OCI-LY7 (cell line): ENCODE measurements around the gene PC. TPM values are rescaled to one million over a fixed set of nuclear protein-coding genes. Genes with fewer than 3 reads are reported as not detected.

ENCODE experiments used
- BruUV-seq: library from RNA; stranded (reverse); fragments of 400-500 nt; replicated peaks from 2 replicates; lab custom pipeline; 2021; lab: Mats Ljungman, UMichigan
- CTCF ChIA-PET: fragments of 300-600 bp; sonication (Branson Sonifier 250); formaldehyde crosslinking; loops from one replicate; lab custom pipeline; 2022; ENCODE audit warnings: antibody characterized with exemption; ENCODE audit not compliant: unreplicated experiment; lab: Charles Lee
- POLR2A ChIA-PET: fragments of 300-600 bp; sonication (Branson Sonifier 250); formaldehyde crosslinking; loops from one replicate; lab custom pipeline; 2022; ENCODE audit warnings: antibody characterized with exemption; lab: Charles Lee
- DNase-seq: peaks from one replicate; pipeline ENCODE4 v3.0.0-alpha.2; 2015; ENCODE audit warnings: low spot score
- H2AFZ ChIP-seq: fragments of 200-600 bp; sonication (generic), shearing (Covaris generic); 2 replicates; pipeline ENCODE4 v1.6.1; 2014; ENCODE audit warnings: mild to moderate bottlenecking, antibody characterized with exemption, low read length, moderate library complexity
- H3K27ac ChIP-seq: fragments of 200-600 bp; sonication (generic); 2 replicates; pipeline ENCODE4 v1.5.1; 2014; ENCODE audit warnings: mixed run types, low read depth, mild to moderate bottlenecking, moderate library complexity, low read length, inconsistent platforms; ENCODE audit not compliant: poor library complexity, severe bottlenecking
- H3K36me3 ChIP-seq: fragments of 200-600 bp; sonication (generic); 2 replicates; pipeline ENCODE4 v1.6.1; 2014; ENCODE audit warnings: mild to moderate bottlenecking, antibody characterized with exemption, low read length, moderate library complexity, mixed read lengths; ENCODE audit not compliant: insufficient read depth
- H3K4me1 ChIP-seq: fragments of 200-600 bp; sonication (generic); 2 replicates; pipeline ENCODE4 v1.5.1; 2014; ENCODE audit warnings: mild to moderate bottlenecking, low read length; ENCODE audit not compliant: insufficient read depth, poor library complexity, severe bottlenecking
- H3K4me2 ChIP-seq: fragments of 200-600 bp; sonication (generic); 2 replicates; pipeline ENCODE4 v1.6.1; 2014; ENCODE audit warnings: mild to moderate bottlenecking, low read length
- H3K4me3 ChIP-seq: fragments of 200-600 bp; sonication (generic); 2 replicates; pipeline ENCODE4 v1.5.1; 2014; ENCODE audit warnings: mild to moderate bottlenecking, low read depth, low read length; ENCODE audit not compliant: poor library complexity, severe bottlenecking
- H3K79me2 ChIP-seq: fragments of 200-600 bp; sonication (generic); 2 replicates; pipeline ENCODE4 v1.6.1; 2016; ENCODE audit warnings: low read depth, mild to moderate bottlenecking, low read length, moderate library complexity, mixed read lengths; ENCODE audit not compliant: insufficient read depth
- H3K9me2 ChIP-seq: fragments of 200-600 bp; sonication (generic); 2 replicates; pipeline ENCODE4 v1.6.1; 2016; ENCODE audit warnings: mild to moderate bottlenecking, low read length, mixed read lengths; ENCODE audit not compliant: insufficient read depth
- H3K9me3 ChIP-seq: fragments of 200-600 bp; sonication (generic); 2 replicates; pipeline ENCODE4 v1.6.1; 2014; ENCODE audit warnings: mild to moderate bottlenecking, mixed run types, low read length, mixed read lengths
- H4K20me1 ChIP-seq: fragments of 200-600 bp; sonication (generic); 2 replicates; pipeline ENCODE4 v1.6.1; 2014; ENCODE audit warnings: mild to moderate bottlenecking, antibody characterized with exemption, low read length, moderate library complexity, mixed read lengths; ENCODE audit not compliant: insufficient read depth
- EZH2phosphoT487 ChIP-seq: fragments of 200-600 bp; sonication (generic); IDR thresholded peaks from 2 replicates; pipeline ENCODE4 v1.6.1; 2018; ENCODE audit warnings: low read depth, borderline replicate concordance, mild to moderate bottlenecking, mixed run types, antibody characterized with exemption, low read length, moderate library complexity, mixed read lengths
- intact Hi-C: fragments of 100-400 bp; cut with micrococcal nuclease; formaldehyde crosslinking; loops from one replicate; pipeline ENCODE4 v1.10.0; 2022; ENCODE audit not compliant: unreplicated experiment
- total RNA-seq, 2 experiments: library from RNA; depleted of rRNA in 1 of 2; stranded (reverse); fragments of >200 nt in 1 of 2; shearing (Covaris generic) in 1 of 2; gene quantifications; 2 replicates each; pipeline ENCODE4 v1.2.3, GENCODE V29; 2014 to 2022
- TF ChIP-seq, protein P1 (sequence below): fragments of 200-600 bp; sonication (generic); conservative IDR thresholded peaks from 2 replicates; pipeline ENCODE4 v1.5.1; 2014; ENCODE audit warnings: mild to moderate bottlenecking, antibody characterized with exemption, low read length, moderate library complexity, mixed read lengths

The PC gene
- total RNA-seq, 2 experiments from 2014 or later = 10.4 to 12.7 TPM

DNA sequence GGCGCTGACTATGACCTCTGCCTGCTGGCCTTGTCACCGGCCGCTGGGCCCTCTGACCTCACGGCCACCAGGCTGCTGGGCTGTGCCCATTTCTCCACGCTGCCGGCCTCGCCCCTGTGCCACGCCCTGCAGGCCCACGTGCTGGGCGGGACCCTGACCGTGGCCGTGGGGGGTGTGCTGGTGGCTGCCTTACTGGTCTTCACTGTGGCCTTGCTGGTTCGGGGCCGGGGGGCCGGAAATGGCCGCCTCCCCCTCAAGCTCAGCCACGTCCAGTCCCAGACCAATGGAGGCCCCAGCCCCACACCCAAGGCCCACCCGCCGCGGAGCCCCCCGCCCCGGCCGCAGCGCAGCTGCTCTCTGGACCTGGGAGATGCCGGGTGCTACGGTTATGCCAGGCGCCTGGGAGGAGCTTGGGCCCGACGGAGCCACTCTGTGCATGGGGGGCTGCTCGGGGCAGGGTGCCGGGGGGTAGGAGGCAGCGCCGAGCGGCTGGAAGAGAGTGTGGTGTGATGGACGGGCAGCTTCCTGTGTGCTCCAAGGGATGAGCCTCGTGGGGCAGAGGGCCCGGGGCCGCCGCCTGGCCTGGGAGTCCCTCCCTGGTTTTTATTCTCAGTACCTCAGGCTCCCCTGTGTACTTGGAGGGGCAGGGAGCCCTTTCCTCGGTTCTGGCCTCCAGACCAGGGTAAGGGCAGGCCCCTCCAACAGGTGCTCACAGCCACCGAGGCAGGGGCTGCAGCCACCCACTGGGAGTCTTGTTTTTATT lies 98.3 kb downstream of the PC start:
- no peaks in the 10 kb centered on the region for H3K9me3 ChIP-seq
- ChIA-PET CTCF (no interaction called here), POLR2A (no interaction called here)
- TF ChIP-seq EZH2phosphoT487 = no peak
- TF ChIP-seq, protein P1, sequence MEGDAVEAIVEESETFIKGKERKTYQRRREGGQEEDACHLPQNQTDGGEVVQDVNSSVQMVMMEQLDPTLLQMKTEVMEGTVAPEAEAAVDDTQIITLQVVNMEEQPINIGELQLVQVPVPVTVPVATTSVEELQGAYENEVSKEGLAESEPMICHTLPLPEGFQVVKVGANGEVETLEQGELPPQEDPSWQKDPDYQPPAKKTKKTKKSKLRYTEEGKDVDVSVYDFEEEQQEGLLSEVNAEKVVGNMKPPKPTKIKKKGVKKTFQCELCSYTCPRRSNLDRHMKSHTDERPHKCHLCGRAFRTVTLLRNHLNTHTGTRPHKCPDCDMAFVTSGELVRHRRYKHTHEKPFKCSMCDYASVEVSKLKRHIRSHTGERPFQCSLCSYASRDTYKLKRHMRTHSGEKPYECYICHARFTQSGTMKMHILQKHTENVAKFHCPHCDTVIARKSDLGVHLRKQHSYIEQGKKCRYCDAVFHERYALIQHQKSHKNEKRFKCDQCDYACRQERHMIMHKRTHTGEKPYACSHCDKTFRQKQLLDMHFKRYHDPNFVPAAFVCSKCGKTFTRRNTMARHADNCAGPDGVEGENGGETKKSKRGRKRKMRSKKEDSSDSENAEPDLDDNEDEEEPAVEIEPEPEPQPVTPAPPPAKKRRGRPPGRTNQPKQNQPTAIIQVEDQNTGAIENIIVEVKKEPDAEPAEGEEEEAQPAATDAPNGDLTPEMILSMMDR = no peak
- peak overlapping the region; percentile 42 for H3K4me2 ChIP-seq
- intact Hi-C loops = no loop called here
- H3K36me3 ChIP-seq = peaks cover 6% of the 10 kb centered on the region; the same call in 1 of the 2 replicates
- BruUV-seq = no TSS peak
- H3K9me2 ChIP-seq = no peaks in the 10 kb centered on the region
- peak overlapping the region; percentile 46 for H3K4me3 ChIP-seq
- no peak overlapping the region for H2AFZ ChIP-seq
- H3K27ac ChIP-seq = no peak overlapping the region
- no peaks in the 10 kb centered on the region for H4K20me1 ChIP-seq
- DNase-seq = no peak
- H3K4me1 ChIP-seq = peaks cover 51% of the 10 kb centered on the region
- H3K79me2 ChIP-seq = peaks cover 7% of the 10 kb centered on the region; the same call in 1 of the 2 replicates

DNA sequence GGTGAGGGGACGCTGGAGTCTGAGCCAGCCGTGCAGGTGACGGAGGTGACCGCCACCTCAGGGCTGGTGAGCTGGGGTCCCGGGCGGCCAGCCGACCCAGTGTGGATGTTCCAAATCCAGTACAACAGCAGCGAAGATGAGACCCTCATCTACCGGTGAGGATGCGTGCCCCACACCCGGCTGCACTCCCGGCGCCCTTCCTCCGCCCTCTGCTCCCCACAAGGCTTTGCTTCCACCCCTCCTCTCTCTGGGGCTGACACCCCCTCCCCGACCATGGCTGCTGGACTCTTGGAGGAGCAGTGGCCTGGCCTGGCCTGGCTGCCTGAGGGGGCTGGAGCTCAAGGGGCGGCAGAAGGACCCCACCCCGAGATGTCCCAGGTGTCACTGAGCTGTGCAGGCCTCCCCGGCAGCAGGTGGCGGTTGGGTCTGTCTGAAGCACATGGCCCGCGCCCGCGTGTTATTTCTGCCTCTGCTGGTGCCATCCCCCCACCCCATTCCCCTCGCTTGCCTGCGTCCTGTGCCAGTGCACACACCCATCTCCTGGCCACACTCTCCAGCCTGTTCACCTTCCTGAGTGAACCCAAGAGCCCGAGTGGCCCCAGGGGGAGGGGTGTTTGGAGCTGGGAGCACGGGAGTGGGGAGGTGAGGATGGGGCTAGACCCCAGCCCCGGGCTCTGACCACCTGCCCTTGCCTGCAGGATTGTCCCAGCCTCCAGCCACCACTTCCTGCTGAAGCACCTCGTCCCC lies 99.1 kb downstream of the PC start:
- ChIA-PET POLR2A (no interaction called here), CTCF (interaction anchor here (0.6 kb wide), 1 partner anchor 147 kb away, joined by 3 read pairs; no protein-coding TSS in a partner anchor)
- Histone ChIP-seq H3K4me3 (peak overlapping the region; percentile 46), H3K4me2 (peak overlapping the region; percentile 42), H4K20me1 (no peaks in the 10 kb centered on the region), H3K27ac (no peak overlapping the region), H3K9me3 (no peaks in the 10 kb centered on the region), H2AFZ (no peak overlapping the region), H3K9me2 (no peaks in the 10 kb centered on the region), H3K4me1 (peaks cover 44% of the 10 kb centered on the region), H3K36me3 (peaks cover 6% of the 10 kb centered on the region; the same call in 1 of the 2 replicates), H3K79me2 (peaks cover 7% of the 10 kb centered on the region; the same call in 1 of the 2 replicates)
- intact Hi-C loops = no loop called here
- no peak for TF ChIP-seq EZH2phosphoT487
- TF ChIP-seq, protein P1 = no peak
- DNase-seq = peak; percentile 39
- BruUV-seq = no TSS peak
